GM23248 (cell line): ENCODE measurements around the gene BCL2.

ENCODE experiments used
- EZH2 ChIP-seq: fragments of 200-600 bp; sonication (generic); IDR thresholded peaks from 2 replicates; pipeline ENCODE4 v1.6.1; 2018; ENCODE audit warnings: antibody characterized with exemption, mild to moderate bottlenecking; ENCODE audit not compliant: insufficient read depth, poor library complexity, severe bottlenecking
- EZH2phosphoT487 ChIP-seq: fragments of 200-600 bp; sonication (generic); IDR thresholded peaks from 2 replicates; pipeline ENCODE4 v1.6.1; 2018; ENCODE audit warnings: antibody characterized with exemption, moderate library complexity, mild to moderate bottlenecking, low read depth; ENCODE audit not compliant: insufficient read depth

DNA sequence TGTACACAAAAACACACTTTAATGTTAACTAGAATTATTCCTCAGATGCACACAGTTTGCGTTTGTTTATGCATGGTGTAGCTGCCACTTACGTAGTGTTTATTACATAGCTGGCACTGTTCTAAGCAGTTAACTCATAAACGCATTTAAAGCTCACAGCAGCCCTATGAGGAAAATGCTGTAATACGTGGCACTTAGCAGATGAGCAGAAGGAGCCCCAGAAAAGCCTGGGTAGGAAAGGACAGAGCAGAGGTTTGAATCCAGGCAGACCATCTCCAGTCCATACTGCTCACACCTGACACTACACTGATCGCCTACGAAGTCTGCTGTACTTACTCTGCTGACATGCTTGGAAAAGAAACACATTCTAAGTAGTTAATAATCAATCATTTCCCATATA lies 66.6 kb downstream of the BCL2 start:
- TF ChIP-seq EZH2 (no peak), EZH2phosphoT487 (no peak)
